GM19035 (cell line): ENCODE results near the gene ACOT7.
"Not testable (repeated sequence)": the region's sequence is repeated elsewhere in the genome, so short reads cannot be mapped to it uniquely, and the experiment has no call there.

Experiments used
- ATAC-seq: cut with Tn5 transposase; IDR thresholded peaks from one replicate; pipeline ENCODE4 v1.9.1; 2021; ENCODE audit not compliant: unreplicated experiment

ACOT7 gene

GRCh38 chr1:6239950-6240768, 153.4 kb downstream of the ACOT7 start:
- ATAC-seq = no peak

GRCh38 chr1:6239213-6239752, 154.3 kb downstream of the ACOT7 start:
- ATAC-seq = no peak

GRCh38 chr1:6237093-6237492, 156.5 kb downstream of the ACOT7 start:
- no peak for ATAC-seq

GRCh38 chr1:6235296-6235677, 158.3 kb downstream of the ACOT7 start:
- peak; percentile 32 for ATAC-seq

GRCh38 chr1:6234502-6235295, 158.9 kb downstream of the ACOT7 start:
- ATAC-seq = no peak

- ATAC-seq = no peak
Measured at GRCh38 chr1:6233376-6233775, 160.2 kb downstream of the ACOT7 start.

- ATAC-seq = no peak
Measured at GRCh38 chr1:6225651-6226050, 167.9 kb downstream of the ACOT7 start.

GRCh38 chr1:6224718-6225117, 168.8 kb downstream of the ACOT7 start:
- no peak for ATAC-seq

- ATAC-seq = no peak
Measured at GRCh38 chr1:6223617-6224016, 169.9 kb downstream of the ACOT7 start.

- ATAC-seq = no peak
Measured at GRCh38 chr1:6222636-6223035, 170.9 kb downstream of the ACOT7 start.

- no peak for ATAC-seq
Measured at GRCh38 chr1:6221210-6221784, 172.3 kb downstream of the ACOT7 start.

GRCh38 chr1:6220236-6220635, 173.3 kb downstream of the ACOT7 start:
- ATAC-seq = no peak

- ATAC-seq = not testable (repeated sequence)
Measured at GRCh38 chr1:6219641-6220040, 173.9 kb downstream of the ACOT7 start.

GRCh38 chr1:6218375-6219164, 175.0 kb downstream of the ACOT7 start:
- no peak for ATAC-seq
